ENCODE results near the gene UQCC5.
A peak's percentile ranks its signal among the peaks of the same experiment; 100 is the strongest.

The UQCC5 gene

GRCh38 chr3:52530918-52531826, 5.2 kb upstream of the UQCC5 start:
- DNase-seq: no peak
- no peak for TF ChIP-seq CTCF (IDR thresholded peaks at IDR 0.05; ENCODE audit: low read depth, low read length)
- Histone ChIP-seq H3K9me3 (ENCODE audit: severe bottlenecking) (no peaks in the 10 kb centered on the region), H3K27me3 (ENCODE audit: insufficient read depth, low read depth, severe bottlenecking) (no peaks in the 10 kb centered on the region), H3K36me3 (peaks cover 49% of the 10 kb centered on the region), H3K4me3 (ENCODE audit: low read depth, low read length) (no peak overlapping the region), H3K27ac (no peak overlapping the region)

- peaks cover 42% of the 10 kb centered on the region for H3K36me3 ChIP-seq
- H3K4me3 ChIP-seq (ENCODE audit: low read depth, low read length): peak overlapping the region; percentile 87
- H3K9me3 ChIP-seq (ENCODE audit: severe bottlenecking): no peaks in the 10 kb centered on the region
- no peak for DNase-seq
- H3K27me3 ChIP-seq (ENCODE audit: insufficient read depth, low read depth, severe bottlenecking): no peaks in the 10 kb centered on the region
- H3K27ac ChIP-seq: peak overlapping the region; percentile 81; the same call in 1 of the 2 replicates
- no peak for TF ChIP-seq CTCF (IDR thresholded peaks at IDR 0.05; ENCODE audit: low read depth, low read length)
These were observed 4.4 kb upstream of the UQCC5 start for GRCh38 chr3:52531860-52532516.

GRCh38 chr3:52532517-52532837, 3.9 kb upstream of the UQCC5 start:
- H3K4me3 ChIP-seq (ENCODE audit: low read depth, low read length): peak overlapping the region; percentile 87

GRCh38 chr3:52532838-52533622, 3.4 kb upstream of the UQCC5 start:
- Histone ChIP-seq H3K4me3 (ENCODE audit: low read depth, low read length) (peak overlapping the region; percentile 87), H3K27ac (peak overlapping the region; percentile 81)
- no peak for DNase-seq

More at GRCh38 chr3:52532517-52532837, 3.9 kb upstream of the UQCC5 start:
- H3K9me3 ChIP-seq (ENCODE audit: severe bottlenecking): no peaks in the 10 kb centered on the region
- H3K27ac ChIP-seq: peak overlapping the region; percentile 81
- TF ChIP-seq CTCF (IDR thresholded peaks at IDR 0.05; ENCODE audit: low read depth, low read length): no peak
- DNase-seq: no peak
- H3K27me3 ChIP-seq (ENCODE audit: insufficient read depth, low read depth, severe bottlenecking): no peaks in the 10 kb centered on the region
- H3K36me3 ChIP-seq: peaks cover 37% of the 10 kb centered on the region

More at GRCh38 chr3:52532838-52533622, 3.4 kb upstream of the UQCC5 start:
- Histone ChIP-seq H3K36me3 (peaks cover 31% of the 10 kb centered on the region), H3K27me3 (ENCODE audit: insufficient read depth, low read depth, severe bottlenecking) (no peaks in the 10 kb centered on the region), H3K9me3 (ENCODE audit: severe bottlenecking) (no peaks in the 10 kb centered on the region)
- no peak for TF ChIP-seq CTCF (IDR thresholded peaks at IDR 0.05; ENCODE audit: low read depth, low read length)
